ENCODE measurements around the gene BCL2L1. TPM values are rescaled to one million over a fixed set of nuclear protein-coding genes. Genes with fewer than 3 reads are reported as not detected.
"Not testable (repeated sequence)": the region's sequence is repeated elsewhere in the genome, so short reads cannot be mapped to it uniquely, and the experiment has no call there.

BCL2L1 gene
- total and polyA plus RNA-seq, 9 donors = 27.5 to 48.2 (median 40.1) TPM

DNA sequence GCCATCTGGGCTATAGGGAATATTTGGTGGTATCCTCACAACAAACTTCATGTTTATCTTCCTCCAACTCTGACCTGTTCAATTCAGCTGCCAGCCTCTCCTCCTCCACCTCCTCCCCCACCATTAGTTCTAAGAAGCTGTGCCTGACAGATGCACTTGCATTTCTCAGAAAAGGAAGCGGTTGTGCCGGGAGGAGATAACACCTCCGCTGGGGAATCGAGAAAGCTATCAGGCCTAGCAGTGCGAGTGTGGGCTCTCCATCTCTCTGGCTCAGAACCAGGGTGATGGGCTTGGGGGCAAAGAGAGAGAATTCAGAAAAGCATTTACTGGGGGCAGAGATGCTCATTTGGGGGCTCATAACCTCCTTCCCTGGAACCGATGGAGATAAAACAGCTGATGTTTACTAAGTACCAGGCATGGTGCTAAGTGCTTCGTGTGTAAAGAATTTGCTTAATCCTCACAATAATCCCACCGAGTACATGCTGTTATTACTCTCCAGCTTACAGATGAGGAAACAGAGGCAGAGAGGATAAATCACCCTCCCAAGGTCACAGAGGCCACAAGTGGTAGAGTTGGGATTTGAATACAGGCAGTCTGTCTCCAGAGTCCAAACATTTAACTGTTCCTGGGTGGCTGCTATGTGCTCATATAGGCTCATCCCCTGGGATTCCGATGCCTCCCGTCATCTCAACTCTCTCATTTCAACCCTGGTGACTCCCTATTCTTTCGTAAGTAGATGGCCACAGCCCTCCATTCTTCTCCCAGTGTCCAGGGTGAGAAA lies 46.6 kb downstream of the BCL2L1 start:
- Histone ChIP-seq H3K4me1 (ENCODE audit: control insufficient read depth, insufficient read depth, low read length) (peaks cover 30% of the 10 kb centered on the region), H3K27me3 (ENCODE audit: control insufficient read depth, insufficient read depth, low read length) (no peaks in the 10 kb centered on the region), H3K4me3 (ENCODE audit: low read length) (no peak overlapping the region), H3K36me3 (ENCODE audit: control insufficient read depth, insufficient read depth, low read length) (peaks cover 15% of the 10 kb centered on the region), H3K9me3 (replicated peaks; ENCODE audit: control insufficient read depth, low read depth, low read length) (no peaks in the 10 kb centered on the region), H3K27ac (ENCODE audit: low read length) (peak overlapping the region; percentile 74)
- peak; percentile 40 for DNase-seq
- 75% methylated on average over 8 of the region's 11 CpGs for WGBS (ENCODE audit: insufficient coverage)

- no peaks in the 10 kb centered on the region for H3K9me3 ChIP-seq (replicated peaks; ENCODE audit: control insufficient read depth, low read depth, low read length)
- WGBS (ENCODE audit: insufficient coverage) = 60% methylated on average over 5 of the region's 10 CpGs
- H3K27me3 ChIP-seq (ENCODE audit: control insufficient read depth, insufficient read depth, low read length) = no peaks in the 10 kb centered on the region
- DNase-seq = peak; percentile 84
- peaks cover 12% of the 10 kb centered on the region for H3K36me3 ChIP-seq (ENCODE audit: control insufficient read depth, insufficient read depth, low read length)
- H3K4me3 ChIP-seq (ENCODE audit: low read length) = no peak overlapping the region
- H3K27ac ChIP-seq (ENCODE audit: low read length) = peak overlapping the region; percentile 74
- H3K4me1 ChIP-seq (ENCODE audit: control insufficient read depth, insufficient read depth, low read length) = peaks cover 38% of the 10 kb centered on the region
Measured at GRCh38 chr20:31674895-31675827, 47.5 kb downstream of the BCL2L1 start.

DNA sequence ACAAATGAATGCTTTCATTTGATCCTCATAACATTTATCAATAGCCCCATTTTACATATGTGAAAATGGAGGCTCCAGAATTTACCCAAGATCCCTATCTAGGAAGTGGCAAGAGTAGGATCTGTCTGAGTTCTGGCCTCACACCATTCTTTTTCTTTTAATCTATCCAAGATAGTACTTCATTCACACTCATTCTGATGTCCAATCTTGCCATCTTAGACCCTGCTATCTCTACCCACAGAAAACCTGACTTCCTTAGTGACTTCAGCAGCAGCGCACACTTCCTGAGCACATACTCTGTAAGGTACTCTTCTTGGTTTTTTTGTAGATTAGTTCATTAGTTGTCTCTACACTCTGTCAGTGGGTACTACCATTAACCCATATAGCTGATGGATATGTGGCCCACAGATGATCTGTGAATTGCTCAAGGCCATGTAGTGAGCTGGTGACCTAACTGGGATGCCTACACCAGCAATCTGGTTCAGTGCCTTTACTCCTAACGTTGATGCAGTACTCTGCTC lies 48.7 kb downstream of the BCL2L1 start:
- peak overlapping the region; percentile 74 for H3K27ac ChIP-seq (ENCODE audit: low read length)
- H3K27me3 ChIP-seq (ENCODE audit: control insufficient read depth, insufficient read depth, low read length) = no peaks in the 10 kb centered on the region
- H3K36me3 ChIP-seq (ENCODE audit: control insufficient read depth, insufficient read depth, low read length) = peaks cover 7% of the 10 kb centered on the region
- peaks cover 42% of the 10 kb centered on the region for H3K4me1 ChIP-seq (ENCODE audit: control insufficient read depth, insufficient read depth, low read length)
- H3K4me3 ChIP-seq (ENCODE audit: low read length) = no peak overlapping the region
- no peaks in the 10 kb centered on the region for H3K9me3 ChIP-seq (replicated peaks; ENCODE audit: control insufficient read depth, low read depth, low read length)
- no peak for DNase-seq
- 67% methylated on average over 1 of the region's 2 CpGs for WGBS (ENCODE audit: insufficient coverage)

- DNase-seq = no peak
- H3K9me3 ChIP-seq (replicated peaks; ENCODE audit: control insufficient read depth, low read depth, low read length) = no peaks in the 10 kb centered on the region
- peaks cover 42% of the 10 kb centered on the region for H3K4me1 ChIP-seq (ENCODE audit: control insufficient read depth, insufficient read depth, low read length)
- peaks cover 2% of the 10 kb centered on the region for H3K36me3 ChIP-seq (ENCODE audit: control insufficient read depth, insufficient read depth, low read length)
- no peaks in the 10 kb centered on the region for H3K27me3 ChIP-seq (ENCODE audit: control insufficient read depth, insufficient read depth, low read length)
- H3K4me3 ChIP-seq (ENCODE audit: low read length) = no peak overlapping the region
- no peak overlapping the region for H3K27ac ChIP-seq (ENCODE audit: low read length)
Measured at GRCh38 chr20:31673435-31673834, 49.2 kb downstream of the BCL2L1 start.

DNA sequence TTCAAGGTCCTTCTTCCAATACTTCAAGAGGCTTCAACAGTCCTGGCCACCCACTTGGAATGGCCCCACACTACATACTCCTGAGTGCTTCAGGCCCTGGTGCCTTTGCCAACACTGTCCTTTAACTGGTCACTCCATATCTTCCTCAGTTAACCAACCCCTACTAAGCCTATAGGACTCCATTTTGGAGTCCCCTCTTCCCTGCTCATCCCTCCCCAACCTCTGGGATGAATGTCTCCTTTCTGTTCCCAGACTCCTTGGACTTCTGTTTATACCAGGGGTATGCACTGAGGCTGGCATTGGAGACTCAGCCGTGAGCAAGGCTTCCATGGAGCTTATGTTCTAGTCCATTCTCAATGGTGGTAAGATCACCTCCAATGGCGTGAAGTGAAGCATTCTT lies 51.3 kb downstream of the BCL2L1 start:
- Histone ChIP-seq H3K9me3 (replicated peaks; ENCODE audit: control insufficient read depth, low read depth, low read length) (no peaks in the 10 kb centered on the region), H3K27ac (ENCODE audit: low read length) (no peak overlapping the region), H3K4me3 (ENCODE audit: low read length) (no peak overlapping the region), H3K36me3 (ENCODE audit: control insufficient read depth, insufficient read depth, low read length) (peaks cover 11% of the 10 kb centered on the region), H3K4me1 (ENCODE audit: control insufficient read depth, insufficient read depth, low read length) (peaks cover 44% of the 10 kb centered on the region), H3K27me3 (ENCODE audit: control insufficient read depth, insufficient read depth, low read length) (no peaks in the 10 kb centered on the region)
- no CpG with 5 or more reads among the region's 2 CpGs for WGBS (ENCODE audit: insufficient coverage)
- no peak for DNase-seq

GRCh38 chr20:31670371-31671228 lies 52.1 kb downstream of the BCL2L1 start:
- 66% methylated on average over 9 of the region's 10 CpGs for WGBS (ENCODE audit: insufficient coverage)
- H3K4me1 ChIP-seq (ENCODE audit: control insufficient read depth, insufficient read depth, low read length) = peaks cover 37% of the 10 kb centered on the region
- peak overlapping the region; percentile 63 for H3K27ac ChIP-seq (ENCODE audit: low read length)
- DNase-seq = no peak
- H3K27me3 ChIP-seq (ENCODE audit: control insufficient read depth, insufficient read depth, low read length) = no peaks in the 10 kb centered on the region
- no peak overlapping the region for H3K4me3 ChIP-seq (ENCODE audit: low read length)
- no peaks in the 10 kb centered on the region for H3K9me3 ChIP-seq (replicated peaks; ENCODE audit: control insufficient read depth, low read depth, low read length)
- peaks cover 15% of the 10 kb centered on the region for H3K36me3 ChIP-seq (ENCODE audit: control insufficient read depth, insufficient read depth, low read length)

DNA sequence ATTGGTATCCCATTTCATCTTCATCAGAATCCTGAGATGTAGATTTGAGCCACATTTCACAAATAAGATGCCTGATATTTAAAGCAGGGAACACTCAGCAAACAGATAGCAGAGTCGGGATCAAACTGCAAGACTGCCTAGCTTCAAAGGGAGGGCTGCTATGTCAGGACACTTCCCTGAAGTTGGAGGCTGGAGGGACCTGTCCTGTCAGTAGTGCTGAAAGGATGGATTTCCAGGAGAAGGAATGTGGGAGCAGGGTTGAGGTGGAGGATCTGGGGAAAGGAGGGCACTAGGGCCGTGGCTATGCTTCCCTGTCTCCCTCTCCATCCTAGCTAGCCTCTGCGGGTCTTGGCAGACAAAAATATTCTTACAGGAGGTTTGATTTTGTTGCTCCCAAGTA lies 52.8 kb downstream of the BCL2L1 start:
- H3K27me3 ChIP-seq (ENCODE audit: control insufficient read depth, insufficient read depth, low read length) = no peaks in the 10 kb centered on the region
- peaks cover 22% of the 10 kb centered on the region for H3K36me3 ChIP-seq (ENCODE audit: control insufficient read depth, insufficient read depth, low read length)
- H3K4me3 ChIP-seq (ENCODE audit: low read length) = no peak overlapping the region
- peaks cover 36% of the 10 kb centered on the region for H3K4me1 ChIP-seq (ENCODE audit: control insufficient read depth, insufficient read depth, low read length)
- peak overlapping the region; percentile 24 for H3K27ac ChIP-seq (ENCODE audit: low read length)
- no peaks in the 10 kb centered on the region for H3K9me3 ChIP-seq (replicated peaks; ENCODE audit: control insufficient read depth, low read depth, low read length)
- 20% methylated on average over 1 of the region's 3 CpGs for WGBS (ENCODE audit: insufficient coverage)
- no peak for DNase-seq

DNA sequence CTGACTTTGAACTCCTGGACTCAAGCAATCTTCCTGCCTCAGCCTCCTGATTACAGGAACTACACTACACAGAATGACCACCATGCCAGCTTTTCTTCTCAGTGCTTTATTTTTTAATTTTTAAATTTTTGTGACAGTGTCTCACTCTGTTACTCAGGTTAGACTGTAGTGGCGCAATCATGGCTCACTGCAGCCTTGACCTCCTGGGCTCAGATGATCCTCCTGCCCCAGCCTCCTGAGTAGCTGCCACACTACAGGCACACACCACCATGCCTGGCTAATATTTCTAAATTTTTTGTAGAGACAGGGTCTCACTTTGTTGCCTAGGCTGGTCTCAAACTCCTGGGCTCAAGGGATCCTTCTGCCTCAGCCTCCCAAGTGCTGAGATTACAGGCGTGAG lies 53.7 kb downstream of the BCL2L1 start:
- Histone ChIP-seq H3K4me1 (ENCODE audit: control insufficient read depth, insufficient read depth, low read length) (peaks cover 30% of the 10 kb centered on the region), H3K36me3 (ENCODE audit: control insufficient read depth, insufficient read depth, low read length) (peaks cover 32% of the 10 kb centered on the region)
- not testable (repeated sequence) for H3K27ac ChIP-seq (ENCODE audit: low read length); H3K4me3 ChIP-seq (ENCODE audit: low read length); H3K27me3 ChIP-seq (ENCODE audit: control insufficient read depth, insufficient read depth, low read length); DNase-seq; H3K9me3 ChIP-seq (replicated peaks; ENCODE audit: control insufficient read depth, low read depth, low read length)
- no CpG with 5 or more reads among the region's 2 CpGs for WGBS (ENCODE audit: insufficient coverage)

GRCh38 chr20:31667315-31668285 lies 55.1 kb downstream of the BCL2L1 start:
- H3K4me3 ChIP-seq (ENCODE audit: low read length) = no peak overlapping the region
- DNase-seq = no peak
- WGBS (ENCODE audit: insufficient coverage) = 84% methylated on average over 10 of the region's 15 CpGs
- H3K27ac ChIP-seq (ENCODE audit: low read length) = no peak overlapping the region
- peaks cover 30% of the 10 kb centered on the region for H3K4me1 ChIP-seq (ENCODE audit: control insufficient read depth, insufficient read depth, low read length)
- peaks cover 38% of the 10 kb centered on the region for H3K36me3 ChIP-seq (ENCODE audit: control insufficient read depth, insufficient read depth, low read length)
- H3K9me3 ChIP-seq (replicated peaks; ENCODE audit: control insufficient read depth, low read depth, low read length) = no peaks in the 10 kb centered on the region
- no peaks in the 10 kb centered on the region for H3K27me3 ChIP-seq (ENCODE audit: control insufficient read depth, insufficient read depth, low read length)
